Gastroesophageal sphincter (tissue), 3 donors: ENCODE data around the gene EML5.

Source experiments
- EP300 ChIP-seq: sonication (generic); formaldehyde crosslinking; IDR thresholded peaks from one replicate; pipeline ENCODE4 v1.6.1; 2017; ENCODE audit warnings: antibody characterized with exemption, mild to moderate bottlenecking
- POLR2A ChIP-seq, 2 donors: fragments of 450-650 bp; IDR thresholded peaks; one replicate each; pipeline ENCODE4 v1.6.1; 2017; ENCODE audit warnings: antibody characterized with exemption in 2 of 2, mild to moderate bottlenecking in 2 of 2, moderate library complexity in 1 of 2
- POLR2AphosphoS5 ChIP-seq: sonication (generic); formaldehyde crosslinking; IDR thresholded peaks from one replicate; pipeline ENCODE4 v1.6.1; 2017; ENCODE audit warnings: antibody characterized with exemption
- TF ChIP-seq, protein P1 (sequence below), 4 experiments: fragments of 200-600 bp in 2 of 4; fragments of 450-650 bp in 2 of 4; sonication (generic) in 1 of 4; IDR thresholded peaks; one replicate each; pipeline ENCODE4 v1.5.1; 2017 to 2019; ENCODE audit warnings: antibody characterized with exemption in 4 of 4, mild to moderate bottlenecking in 2 of 4, moderate library complexity in 2 of 4

DNA sequence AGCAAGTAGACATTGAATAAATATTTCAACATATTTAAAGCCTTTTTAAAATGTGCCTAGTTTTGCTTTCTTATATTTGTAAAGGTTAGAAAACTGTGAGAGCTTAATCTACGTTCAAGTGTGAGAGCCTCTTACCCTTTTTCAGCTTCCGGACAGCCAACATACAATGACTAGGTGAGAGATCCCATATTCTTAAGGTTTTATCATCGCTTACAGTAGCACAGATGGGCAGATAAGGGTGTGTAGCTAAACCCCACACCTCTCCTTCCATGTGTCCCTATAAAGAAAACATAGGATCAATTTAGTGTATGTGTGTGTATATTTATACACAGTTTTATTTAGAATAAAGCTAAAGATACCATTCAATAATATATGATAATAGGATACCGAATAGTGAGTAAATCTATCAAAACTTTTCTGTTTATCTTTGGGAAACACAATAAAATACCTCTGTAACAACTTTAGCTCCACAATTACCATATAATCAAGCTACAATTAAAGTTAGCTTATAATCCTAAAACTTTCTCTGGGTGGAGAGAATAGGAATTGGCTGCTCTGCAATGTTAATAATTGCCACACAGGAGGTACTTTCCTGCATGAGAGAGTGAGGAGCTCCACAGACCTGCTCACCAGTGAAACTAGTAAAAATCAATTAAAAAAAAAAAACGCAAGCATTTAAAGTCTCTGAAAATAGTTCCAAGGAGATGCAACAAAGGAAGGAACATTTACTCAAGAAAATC lies 110.8 kb downstream of the EML5 start:
- TF ChIP-seq, protein P1, sequence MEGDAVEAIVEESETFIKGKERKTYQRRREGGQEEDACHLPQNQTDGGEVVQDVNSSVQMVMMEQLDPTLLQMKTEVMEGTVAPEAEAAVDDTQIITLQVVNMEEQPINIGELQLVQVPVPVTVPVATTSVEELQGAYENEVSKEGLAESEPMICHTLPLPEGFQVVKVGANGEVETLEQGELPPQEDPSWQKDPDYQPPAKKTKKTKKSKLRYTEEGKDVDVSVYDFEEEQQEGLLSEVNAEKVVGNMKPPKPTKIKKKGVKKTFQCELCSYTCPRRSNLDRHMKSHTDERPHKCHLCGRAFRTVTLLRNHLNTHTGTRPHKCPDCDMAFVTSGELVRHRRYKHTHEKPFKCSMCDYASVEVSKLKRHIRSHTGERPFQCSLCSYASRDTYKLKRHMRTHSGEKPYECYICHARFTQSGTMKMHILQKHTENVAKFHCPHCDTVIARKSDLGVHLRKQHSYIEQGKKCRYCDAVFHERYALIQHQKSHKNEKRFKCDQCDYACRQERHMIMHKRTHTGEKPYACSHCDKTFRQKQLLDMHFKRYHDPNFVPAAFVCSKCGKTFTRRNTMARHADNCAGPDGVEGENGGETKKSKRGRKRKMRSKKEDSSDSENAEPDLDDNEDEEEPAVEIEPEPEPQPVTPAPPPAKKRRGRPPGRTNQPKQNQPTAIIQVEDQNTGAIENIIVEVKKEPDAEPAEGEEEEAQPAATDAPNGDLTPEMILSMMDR (IDR thresholded peaks at IDR 0.05): no peak
- TF ChIP-seq POLR2A (IDR thresholded peaks at IDR 0.05) (no peak), POLR2AphosphoS5 (no peak), EP300 (no peak)
